H1 (cell line): Measurements from ENCODE around the gene ANKRD11. TPM values are rescaled to one million over a fixed set of nuclear protein-coding genes. Genes with fewer than 3 reads are reported as not detected.

Source experiments
- CTCF ChIA-PET: fragments of 300-600 bp; sonication (Branson Sonifier 250); formaldehyde crosslinking; loops from one replicate; lab custom pipeline; 2021; ENCODE audit not compliant: partially characterized antibody; lab: Charles Lee
- POLR2A ChIA-PET: fragments of 300-600 bp; sonication (Branson Sonifier 250); formaldehyde crosslinking; loops from one replicate; lab custom pipeline; 2021; ENCODE audit warnings: inconsistent platforms; ENCODE audit not compliant: partially characterized antibody; lab: Charles Lee
- DNase-seq, 2 experiments: peaks; one replicate each; pipeline versions ENCODE4 v3.0.0 to v3.0.0-alpha.2; 2010 to 2022; ENCODE audit warnings: low spot score in 2 of 2, low read depth in 1 of 2, mixed read lengths in 1 of 2
- FAIRE-seq: peaks from 2 replicates; lab custom pipeline; 2011; peaks lifted over from hg19 to GRCh38; lab: Jason Lieb, UNC
- H2AFZ ChIP-seq: 2 replicates; pipeline ENCODE4 v1.8.1; 2012; ENCODE audit warnings: low read length, inconsistent platforms
- H2AK5ac ChIP-seq: 2 replicates; pipeline ENCODE4 v1.6.1; 2013; ENCODE audit warnings: low read depth, low read length
- H2BK120ac ChIP-seq: replicated peaks from 2 replicates; pipeline ENCODE3; 2013; ENCODE audit warnings: low read depth, low read length, inconsistent platforms
- H2BK12ac ChIP-seq: 2 replicates; pipeline ENCODE4 v1.6.1; 2013; ENCODE audit warnings: low read depth, low read length
- H2BK15ac ChIP-seq: 2 replicates; pipeline ENCODE4 v1.6.1; 2013; ENCODE audit warnings: low read length
- H2BK20ac ChIP-seq: 2 replicates; pipeline ENCODE4 v1.6.1; 2013; ENCODE audit warnings: low read length
- H2BK5ac ChIP-seq: 2 replicates; pipeline ENCODE4 v1.6.1; 2013; ENCODE audit warnings: low read depth, low read length
- H3K14ac ChIP-seq: 2 replicates; pipeline ENCODE4 v1.6.1; 2013; ENCODE audit warnings: inconsistent platforms; ENCODE audit not compliant: insufficient read length
- H3K18ac ChIP-seq: 2 replicates; pipeline ENCODE4 v1.6.1; 2013; ENCODE audit warnings: low read length; ENCODE audit errors: extremely low read depth
- H3K23ac ChIP-seq: 2 replicates; pipeline ENCODE4 v1.6.1; 2013; ENCODE audit warnings: inconsistent platforms; ENCODE audit not compliant: insufficient read length
- H3K23me2 ChIP-seq: 2 replicates; pipeline ENCODE4 v1.6.1; 2013; ENCODE audit warnings: low read depth, low read length
- H3K27ac ChIP-seq: 2 replicates; pipeline ENCODE4 v1.6.1; 2011; ENCODE audit warnings: low read depth, low read length, inconsistent platforms
- H3K27me3 ChIP-seq, 4 experiments: replicated peaks in 1 of 4; 1 replicate in 1 of 4; 2 replicates in 3 of 4; pipeline versions ENCODE4 v1.6.1 to v1.8.1; 2011 to 2013; ENCODE audit warnings: low read length in 3 of 4, mild to moderate bottlenecking in 3 of 4, inconsistent platforms in 2 of 4, mixed read lengths in 2 of 4, moderate library complexity in 1 of 4; ENCODE audit not compliant: control insufficient read depth in 3 of 4, insufficient read depth in 3 of 4; ENCODE audit errors: extremely low read depth in 1 of 4
- H3K36me3 ChIP-seq, 4 experiments: 2 replicates each; pipeline versions ENCODE4 v1.6.1 to v1.8.1; 2011 to 2013; ENCODE audit warnings: mild to moderate bottlenecking in 4 of 4, low read length in 3 of 4, moderate library complexity in 2 of 4, control low read depth in 1 of 4, inconsistent platforms in 1 of 4; ENCODE audit not compliant: insufficient read depth in 4 of 4, control insufficient read depth in 2 of 4
- H3K4ac ChIP-seq: replicated peaks from 2 replicates; pipeline ENCODE3; 2013; ENCODE audit warnings: low read length, low read depth, mixed read lengths, inconsistent platforms; ENCODE audit not compliant: insufficient read length
- H3K4me1 ChIP-seq, 4 experiments: replicated peaks in 1 of 4; 1 replicate in 1 of 4; 2 replicates in 3 of 4; pipeline versions ENCODE4 v1.6.1 to v1.8.1; 2011 to 2013; ENCODE audit warnings: low read length in 3 of 4, inconsistent platforms in 2 of 4, mixed read lengths in 1 of 4; ENCODE audit not compliant: insufficient read depth in 4 of 4, control insufficient read depth in 3 of 4
- H3K4me2 ChIP-seq, 2 experiments: 2 replicates each; pipeline versions ENCODE4 v1.6.1 to v1.8.1; 2011 to 2013; ENCODE audit warnings: low read depth in 2 of 2, low read length in 2 of 2, control low read depth in 1 of 2, inconsistent platforms in 1 of 2, mild to moderate bottlenecking in 1 of 2; ENCODE audit not compliant: insufficient read depth in 1 of 2
- H3K4me3 ChIP-seq, 4 experiments: fragments of 200-600, 300-600 bp in 1 of 4; sonication (generic), shearing (Covaris generic), sonication (Bioruptor Twin) in 1 of 4; 2 replicates each; pipeline versions ENCODE4 v1.5.1 to v1.8.1; 2011 to 2016; ENCODE audit warnings: low read length in 4 of 4, low read depth in 3 of 4, control low read depth in 2 of 4, inconsistent platforms in 2 of 4, mild to moderate bottlenecking in 2 of 4, mixed read lengths in 1 of 4, moderate library complexity in 1 of 4; ENCODE audit not compliant: insufficient read depth in 2 of 4; ENCODE audit errors: extremely low read depth in 1 of 4
- H3K56ac ChIP-seq: replicated peaks from 2 replicates; pipeline ENCODE3; 2013; ENCODE audit warnings: low read depth, mild to moderate bottlenecking, mixed read lengths, low read length, inconsistent platforms; ENCODE audit not compliant: insufficient read length
- H3K79me1 ChIP-seq: 2 replicates; pipeline ENCODE4 v1.6.1; 2013; ENCODE audit warnings: low read depth, low read length, control low read depth
- H3K79me2 ChIP-seq, 2 experiments: 2 replicates each; pipeline versions ENCODE4 v1.6.1 to v1.8.1; 2012 to 2013; ENCODE audit warnings: low read length in 2 of 2, mild to moderate bottlenecking in 2 of 2, inconsistent platforms in 1 of 2; ENCODE audit not compliant: insufficient read depth in 2 of 2, control insufficient read depth in 1 of 2
- H3K9ac ChIP-seq, 4 experiments: replicated peaks in 1 of 4; 1 replicate in 1 of 4; 2 replicates in 3 of 4; pipeline versions ENCODE4 v1.6.1 to v1.8.1; 2011 to 2013; ENCODE audit warnings: low read depth in 3 of 4, low read length in 3 of 4, control low read depth in 2 of 4, mild to moderate bottlenecking in 2 of 4, moderate library complexity in 2 of 4, inconsistent platforms in 1 of 4; ENCODE audit errors: extremely low read depth in 1 of 4
- H3K9me3 ChIP-seq, 2 experiments: 2 replicates each; pipeline versions ENCODE4 v1.6.1 to v1.8.1; 2012 to 2013; ENCODE audit warnings: mild to moderate bottlenecking in 2 of 2, moderate library complexity in 2 of 2, control low read depth in 1 of 2, inconsistent platforms in 1 of 2, low read depth in 1 of 2, low read length in 1 of 2, mixed read lengths in 1 of 2; ENCODE audit not compliant: insufficient read depth in 2 of 2
- H4K20me1 ChIP-seq, 2 experiments: replicated peaks in 1 of 2; 2 replicates each; pipeline versions ENCODE3 to v1.8.1; 2011 to 2013; ENCODE audit warnings: inconsistent platforms in 2 of 2, low read length in 2 of 2, mild to moderate bottlenecking in 1 of 2; ENCODE audit not compliant: insufficient read depth in 2 of 2, control insufficient read depth in 1 of 2
- H4K5ac ChIP-seq: 2 replicates; pipeline ENCODE4 v1.6.1; 2013; ENCODE audit warnings: low read length, low read depth, mixed read lengths, inconsistent platforms; ENCODE audit not compliant: insufficient read length
- H4K8ac ChIP-seq: 2 replicates; pipeline ENCODE4 v1.8.0; 2013; ENCODE audit warnings: mild to moderate bottlenecking, moderate library complexity, low read length, inconsistent platforms; ENCODE audit not compliant: insufficient read depth; ENCODE audit errors: extremely low read depth
- H4K91ac ChIP-seq: replicated peaks from 2 replicates; pipeline ENCODE3; 2013; ENCODE audit warnings: low read length, mixed read lengths, inconsistent platforms; ENCODE audit not compliant: insufficient read length
- ASH2L ChIP-seq: fragments of 200-600, 300-600 bp; sonication (generic); IDR thresholded peaks from one replicate; pipeline ENCODE4 v1.7.1; 2017; ENCODE audit warnings: low read length
- BRCA1 ChIP-seq: IDR thresholded peaks from 2 replicates; pipeline ENCODE4 v1.6.1; 2012; ENCODE audit warnings: low read depth, low read length, improper control_type of control experiment
- MAFK ChIP-seq: IDR thresholded peaks from 2 replicates; pipeline ENCODE4 v1.6.1; 2012; ENCODE audit warnings: low read depth, mild to moderate bottlenecking, improper control_type of control experiment, low read length
- POLR2A ChIP-seq, 2 experiments: IDR thresholded peaks; 1 replicate in 1 of 2; 2 replicates in 1 of 2; pipeline ENCODE4 v1.6.1; 2011; ENCODE audit warnings: low read depth in 2 of 2, low read length in 2 of 2, mild to moderate bottlenecking in 2 of 2; ENCODE audit errors: control extremely low read depth in 1 of 2
- POLR2AphosphoS5 ChIP-seq: IDR thresholded peaks from 2 replicates; pipeline ENCODE4 v1.6.1; 2011; ENCODE audit warnings: low read depth, low read length
- WGBS, 2 experiments: shearing (Covaris generic) in 1 of 2; methylation state at CpG; one replicate each; pipeline versions ENCODE4 v1.1.6 to v1.1.7; 2013 to 2015; ENCODE audit warnings: low lambda C conversion rate in 2 of 2, mixed read lengths in 2 of 2, inconsistent platforms in 1 of 2, low coverage in 1 of 2, missing lambda C conversion rate in 1 of 2; ENCODE audit not compliant: insufficient replicate concordance in 2 of 2, insufficient coverage in 1 of 2, insufficient read length in 1 of 2; ENCODE audit errors: extremely low coverage in 1 of 2, missing lambda C conversion rate in 1 of 2; 5-methylcytosine and 5-hydroxymethylcytosine counted together
- polyA plus RNA-seq, 7 experiments: library from polyadenylated mRNA; depleted of rRNA in 3 of 7; stranded (reverse) in 5 of 7; unstranded in 2 of 7; fragments of >200 nt in 5 of 7; fragments of 200-250 nt in 2 of 7; gene quantifications; 1 replicate in 5 of 7; 2 replicates in 1 of 7; 4 replicates in 1 of 7; pipeline versions ENCODE4 v1.2.1 to v1.2.3, GENCODE V29; 2011 to 2013; ENCODE audit warnings: missing spikeins in 2 of 7, mixed read lengths in 2 of 7
- total RNA-seq: library from RNA; stranded (reverse); fragmentation: NEBNext Ultra II Directional; extraction: Animal tissue kit (Norgen Biotek cat#: 25700); gene quantifications from 2 replicates; pipeline ENCODE4 v1.2.1, GENCODE V29; 2021
- TF ChIP-seq, protein P1 (sequence below): IDR thresholded peaks from 2 replicates; pipeline ENCODE4 v1.6.1; 2012; ENCODE audit warnings: low read length, inconsistent platforms

Gene ANKRD11
- total and polyA plus RNA-seq, 2 of the 8 experiments (the other 6 are each of a cell fraction or from before 2014, with no cell fraction given), result 46.5 to 142 TPM

DNA sequence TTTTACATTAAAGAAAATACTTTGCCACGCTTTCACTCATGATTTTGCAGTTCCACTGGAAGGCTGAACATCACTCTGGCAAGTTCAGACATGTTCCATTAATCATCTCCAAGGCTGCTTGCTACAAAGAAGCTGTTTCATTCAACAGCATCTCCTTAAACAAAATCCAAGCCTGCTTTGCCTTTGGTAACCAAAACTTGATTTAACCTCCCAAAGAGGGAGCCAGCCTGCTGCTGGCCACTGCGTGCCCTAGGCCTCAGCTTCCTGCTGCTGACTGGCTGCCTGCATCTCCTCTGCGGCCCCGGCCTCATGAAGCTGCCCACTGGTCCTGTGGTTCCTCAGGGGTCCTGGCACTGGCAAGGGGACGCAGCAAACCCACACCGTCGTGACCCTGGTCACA lies 31.8 kb downstream of the ANKRD11 start:
- Histone ChIP-seq H3K79me1 (peaks cover 11% of the 10 kb centered on the region), H2AK5ac (no peak overlapping the region), H3K56ac (no peak overlapping the region), H3K27me3 (no peaks in the 10 kb centered on the region), H3K79me2 (peaks cover 48 to 82% of the 10 kb centered on the region in 2 experiments), H2AFZ (no peak overlapping the region), H3K18ac (0 out of 2 replicates have a peak overlapping the region, but pooled peaks have one; percentile 1), H3K4me1 (peaks cover 0 to 5% (median under 1%) of the 10 kb centered on the region in 4 experiments; a peak in 2 of 7 replicates), H2BK5ac (peak overlapping the region; percentile 75; the same call in 1 of the 2 replicates), H3K9ac (no peak overlapping the region), H3K4me3 (no peak overlapping the region), H3K27ac (no peak overlapping the region; the same call in 1 of the 2 replicates), H3K36me3 (peaks cover 0 to 4% (median 0%) of the 10 kb centered on the region in 4 experiments; a peak in 1 of 8 replicates), H3K23ac (no peak overlapping the region), H3K4me2 (no peak overlapping the region), H3K23me2 (no peaks in the 10 kb centered on the region), H2BK20ac (no peak overlapping the region), H4K8ac (no peak overlapping the region), H2BK12ac (no peak overlapping the region), H3K14ac (no peak overlapping the region), H2BK15ac (no peak overlapping the region), H4K20me1 (peaks cover 15 to 27% of the 10 kb centered on the region in 2 experiments), H4K5ac (no peak overlapping the region), H2BK120ac (no peak overlapping the region), H4K91ac (no peak overlapping the region), H3K9me3 (peaks cover 0 to 5% of the 10 kb centered on the region in 2 experiments; a peak in 1 of 4 replicates), H3K4ac (no peak overlapping the region)
- ChIA-PET CTCF (no interaction called here), POLR2A (interaction anchor here (0.6 to 1.5 kb wide), 4 partner anchors 14 to 71 kb away, joined by 3 to 4 read pairs (median 3); no protein-coding TSS in a partner anchor)
- 85% methylated on average over 7 of the region's 7 CpGs; no CpG with 5 or more reads in 1 of the 2 experiments for WGBS, 2 experiments
- DNase-seq (no peak), FAIRE-seq (no peak)
- TF ChIP-seq ASH2L (no peak), BRCA1 (no peak), POLR2AphosphoS5 (no peak), POLR2A (IDR thresholded peaks at IDR 0.05; ENCODE audit: control extremely low read depth in 1 of 2, low read depth in 2 of 2, low read length in 2 of 2) (no peak), MAFK (no peak)
- TF ChIP-seq, protein P1, sequence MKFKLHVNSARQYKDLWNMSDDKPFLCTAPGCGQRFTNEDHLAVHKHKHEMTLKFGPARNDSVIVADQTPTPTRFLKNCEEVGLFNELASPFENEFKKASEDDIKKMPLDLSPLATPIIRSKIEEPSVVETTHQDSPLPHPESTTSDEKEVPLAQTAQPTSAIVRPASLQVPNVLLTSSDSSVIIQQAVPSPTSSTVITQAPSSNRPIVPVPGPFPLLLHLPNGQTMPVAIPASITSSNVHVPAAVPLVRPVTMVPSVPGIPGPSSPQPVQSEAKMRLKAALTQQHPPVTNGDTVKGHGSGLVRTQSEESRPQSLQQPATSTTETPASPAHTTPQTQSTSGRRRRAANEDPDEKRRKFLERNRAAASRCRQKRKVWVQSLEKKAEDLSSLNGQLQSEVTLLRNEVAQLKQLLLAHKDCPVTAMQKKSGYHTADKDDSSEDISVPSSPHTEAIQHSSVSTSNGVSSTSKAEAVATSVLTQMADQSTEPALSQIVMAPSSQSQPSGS, result no peak
